Adrenal gland (tissue), 5 donors: Measurements from ENCODE around the gene TLE3.

Experiments
- CTCF ChIP-seq, 6 experiments: fragments of 450-650 bp in 4 of 6; fragments of 200-600 bp in 2 of 6; sonication (generic) in 1 of 6; IDR thresholded peaks; 1 replicate in 5 of 6; 2 replicates in 1 of 6; pipeline versions ENCODE4 v1.5.1 to v1.8.0; 2016 to 2021; ENCODE audit warnings: antibody characterized with exemption in 6 of 6, mild to moderate bottlenecking in 2 of 6, moderate library complexity in 1 of 6
- POLR2A ChIP-seq, 2 donors: fragments of 450-650 bp; IDR thresholded peaks; one replicate each; pipeline ENCODE4 v1.6.1; 2017; ENCODE audit warnings: antibody characterized with exemption in 2 of 2, mild to moderate bottlenecking in 2 of 2, moderate library complexity in 1 of 2
- donor health status: DM: no; HTN: no; CAD: no.

- TF ChIP-seq CTCF (IDR thresholded peaks at IDR 0.05) (no peak), POLR2A (IDR thresholded peaks at IDR 0.05) (no peak)
Observed at GRCh38 chr15:70062321-70062956, 35.3 kb downstream of the TLE3 start.
